ENCODE data around the gene FBXO34.

Gene FBXO34

GRCh38 chr14:55383541-55384140 is 112.4 kb downstream of the FBXO34 start:
- no peak for DNase-seq (ENCODE audit: low spot score)

GRCh38 chr14:55384536-55384935 is 113.3 kb downstream of the FBXO34 start:
- DNase-seq (ENCODE audit: low spot score) = no peak

- peak; percentile 38 for DNase-seq (ENCODE audit: low spot score)
Observed at GRCh38 chr14:55386037-55386808, 115.0 kb downstream of the FBXO34 start.

GRCh38 chr14:55387121-55387520 is 115.9 kb downstream of the FBXO34 start:
- no peak for DNase-seq (ENCODE audit: low spot score)

- DNase-seq (ENCODE audit: low spot score) = peak; percentile 29
Observed at GRCh38 chr14:55388160-55388559, 116.9 kb downstream of the FBXO34 start.

- no peak for DNase-seq (ENCODE audit: low spot score)
Observed at GRCh38 chr14:55389330-55389729, 118.1 kb downstream of the FBXO34 start.

- no peak for DNase-seq (ENCODE audit: low spot score)
Observed at GRCh38 chr14:55398679-55399078, 127.5 kb downstream of the FBXO34 start.

GRCh38 chr14:55399183-55399582 is 128.0 kb downstream of the FBXO34 start:
- DNase-seq (ENCODE audit: low spot score) = no peak

GRCh38 chr14:55399852-55400251 is 128.6 kb downstream of the FBXO34 start:
- DNase-seq (ENCODE audit: low spot score) = no peak

- DNase-seq (ENCODE audit: low spot score) = no peak
Observed at GRCh38 chr14:55401751-55402150, 130.5 kb downstream of the FBXO34 start.

Measured in CD4-positive, alpha-beta T cell treated with Interleukin-2 at 100 ng/mL for 4 hours (primary cell).